ENCODE measurements around the gene ZNF497. TPM values are rescaled to one million over a fixed set of nuclear protein-coding genes. Genes with fewer than 3 reads are reported as not detected.
A peak's percentile ranks its signal among the peaks of the same experiment; 100 is the strongest.

The ZNF497 gene
- total RNA-seq, 1 experiment from 2014 or later: 2.4 TPM

DNA sequence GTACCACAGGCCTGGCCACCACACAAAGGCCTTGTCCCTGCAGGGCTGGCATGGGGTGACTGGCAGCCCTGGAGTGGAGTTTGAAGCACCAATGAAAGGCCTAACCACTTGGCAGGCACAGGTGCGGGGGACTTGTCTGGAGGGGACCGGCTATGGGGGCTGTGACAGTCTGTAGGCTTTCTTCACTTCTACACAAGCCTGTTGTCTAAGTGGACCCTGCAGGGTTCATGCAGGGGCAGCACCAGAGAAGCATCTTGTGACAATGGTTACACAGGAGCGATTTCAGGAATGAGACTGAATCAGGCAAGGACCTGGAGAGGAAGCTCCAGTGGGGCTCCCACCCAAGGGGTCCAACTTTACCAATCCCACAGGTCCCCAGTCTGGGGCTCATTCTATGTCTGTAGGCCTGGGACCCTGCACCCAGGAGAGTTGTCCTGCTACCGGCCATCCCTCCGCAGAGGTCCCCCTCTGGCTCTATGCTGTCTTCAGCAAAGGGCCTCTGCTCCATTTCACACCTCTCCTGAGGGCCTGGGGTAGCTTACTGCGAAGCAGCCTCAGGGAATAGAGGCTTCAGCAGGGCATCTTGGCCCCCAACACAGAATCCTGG lies 20.5 kb upstream of the ZNF497 start:
- Histone ChIP-seq H2BK20ac (ENCODE audit: low read depth, low read length, poor library complexity, severe bottlenecking) (no peak overlapping the region), H2BK12ac (ENCODE audit: insufficient read length, low read depth, low read length) (no peak overlapping the region), H4K91ac (ENCODE audit: insufficient read length, low read depth, low read length) (no peak overlapping the region), H3K27ac (ENCODE audit: insufficient read length, low read depth, low read length) (no peak overlapping the region), H3K4me1 (ENCODE audit: insufficient read depth, low read length) (peaks cover 7% of the 10 kb centered on the region; the same call in 1 of the 2 replicates), H3K4ac (ENCODE audit: low read depth, low read length) (no peak overlapping the region), H2AFZ (ENCODE audit: low read length) (no peak overlapping the region), H3K27me3 (ENCODE audit: insufficient read depth, low read length) (no peaks in the 10 kb centered on the region), H2BK120ac (ENCODE audit: low read depth, low read length, poor library complexity, severe bottlenecking) (no peak overlapping the region), H2BK5ac (ENCODE audit: insufficient read length, low read length) (no peak overlapping the region), H2BK15ac (ENCODE audit: low read depth, low read length) (no peak overlapping the region), H3T11ph (ENCODE audit: low read length) (no peak overlapping the region), H4K5ac (ENCODE audit: insufficient read length, low read depth, low read length) (no peak overlapping the region), H3K14ac (ENCODE audit: insufficient read depth, low read length) (no peak overlapping the region), H3K79me2 (ENCODE audit: insufficient read depth, low read length) (peaks cover 8% of the 10 kb centered on the region; the same call in 1 of the 2 replicates), H3K9ac (ENCODE audit: extremely low read depth, insufficient read length, low read length) (no peak overlapping the region), H3K18ac (ENCODE audit: insufficient read length, low read depth, low read length) (no peak overlapping the region), H3K4me2 (ENCODE audit: insufficient read depth, insufficient read length, low read length) (no peak overlapping the region), H4K8ac (replicated peaks; ENCODE audit: insufficient read length, low read depth, low read length) (no peak overlapping the region), H3K56ac (ENCODE audit: insufficient read length, low read depth, low read length) (no peak overlapping the region), H3K23me2 (ENCODE audit: insufficient read length, low read depth, low read length, poor library complexity, severe bottlenecking) (peaks cover 17% of the 10 kb centered on the region), H3K23ac (ENCODE audit: insufficient read length, low read depth, low read length) (no peak overlapping the region), H4K20me1 (ENCODE audit: control insufficient read depth, insufficient read depth, insufficient read length) (no peaks in the 10 kb centered on the region), H3K79me1 (ENCODE audit: insufficient read depth, low read depth, low read length, poor library complexity, severe bottlenecking) (no peaks in the 10 kb centered on the region), H2AK5ac (ENCODE audit: insufficient read length, low read length) (no peak overlapping the region), H3K9me3 (ENCODE audit: control insufficient read depth, low read depth, low read length) (no peaks in the 10 kb centered on the region)
- Mint-ChIP-seq H3K27me3 (ENCODE audit: low read depth) (no peaks in the 10 kb centered on the region), H3K9me3 (no peaks in the 10 kb centered on the region), H3K36me3 (ENCODE audit: insufficient read depth in 1 of 3, low read depth in 3 of 3) (peaks cover 4 to 10% (median 9%) of the 10 kb centered on the region in 3 experiments), H3K4me1 (peaks cover 18 to 24% of the 10 kb centered on the region in 2 experiments), H3K4me3 (peak overlapping the region in 1 of 2 experiments; percentile 57; a peak in 3 of 5 replicates), H3K27ac (no peak overlapping the region; a peak in 1 of 7 replicates)
- no CpG with 5 or more reads among the region's 6 CpGs for WGBS (ENCODE audit: extremely low coverage, insufficient read length, low lambda C conversion rate)
- TF ChIP-seq, protein P1, sequence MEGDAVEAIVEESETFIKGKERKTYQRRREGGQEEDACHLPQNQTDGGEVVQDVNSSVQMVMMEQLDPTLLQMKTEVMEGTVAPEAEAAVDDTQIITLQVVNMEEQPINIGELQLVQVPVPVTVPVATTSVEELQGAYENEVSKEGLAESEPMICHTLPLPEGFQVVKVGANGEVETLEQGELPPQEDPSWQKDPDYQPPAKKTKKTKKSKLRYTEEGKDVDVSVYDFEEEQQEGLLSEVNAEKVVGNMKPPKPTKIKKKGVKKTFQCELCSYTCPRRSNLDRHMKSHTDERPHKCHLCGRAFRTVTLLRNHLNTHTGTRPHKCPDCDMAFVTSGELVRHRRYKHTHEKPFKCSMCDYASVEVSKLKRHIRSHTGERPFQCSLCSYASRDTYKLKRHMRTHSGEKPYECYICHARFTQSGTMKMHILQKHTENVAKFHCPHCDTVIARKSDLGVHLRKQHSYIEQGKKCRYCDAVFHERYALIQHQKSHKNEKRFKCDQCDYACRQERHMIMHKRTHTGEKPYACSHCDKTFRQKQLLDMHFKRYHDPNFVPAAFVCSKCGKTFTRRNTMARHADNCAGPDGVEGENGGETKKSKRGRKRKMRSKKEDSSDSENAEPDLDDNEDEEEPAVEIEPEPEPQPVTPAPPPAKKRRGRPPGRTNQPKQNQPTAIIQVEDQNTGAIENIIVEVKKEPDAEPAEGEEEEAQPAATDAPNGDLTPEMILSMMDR (conservative IDR thresholded peaks at IDR 0.05): no peak
- peak; percentile 24 for DNase-seq
